Neural cell (in vitro differentiated cells): ENCODE results near the gene SOX18. TPM values are rescaled to one million over a fixed set of nuclear protein-coding genes. Genes with fewer than 3 reads are reported as not detected.

Experiments used
- H2AFZ ChIP-seq: fragments of 200-600, 300-800 bp; sonication (generic), shearing (Covaris generic); 2 replicates; pipeline ENCODE4 v1.6.0; 2014; ENCODE audit warnings: low read depth, mild to moderate bottlenecking, antibody characterized with exemption, low read length, moderate library complexity
- H3F3A ChIP-seq: fragments of 200-600 bp; shearing (Covaris generic); 2 replicates; pipeline ENCODE4 v1.6.1; 2016; ENCODE audit warnings: mild to moderate bottlenecking, moderate library complexity, mixed read lengths, antibody characterized with exemption, low read length; ENCODE audit not compliant: insufficient read depth, poor library complexity, severe bottlenecking
- H3K27ac ChIP-seq: fragments of 200-600, 300-800 bp; sonication (generic), shearing (Covaris generic); 2 replicates; pipeline ENCODE4 v1.5.1; 2014; ENCODE audit warnings: mild to moderate bottlenecking, low read length, moderate library complexity
- H3K27me3 ChIP-seq: fragments of 300-800, 200-600 bp; sonication (generic), shearing (Covaris generic); 2 replicates; pipeline ENCODE4 v1.6.0; 2014; ENCODE audit warnings: mild to moderate bottlenecking, low read depth, low read length, moderate library complexity; ENCODE audit not compliant: insufficient read depth
- H3K36me3 ChIP-seq: fragments of 300-800, 200-600 bp; sonication (generic), shearing (Covaris generic); 2 replicates; pipeline ENCODE4 v1.5.1; 2014; ENCODE audit warnings: mild to moderate bottlenecking, antibody characterized with exemption, low read length, moderate library complexity; ENCODE audit not compliant: insufficient read depth
- H3K4me2 ChIP-seq: fragments of 300-800, 200-600 bp; sonication (generic), shearing (Covaris generic); 2 replicates; pipeline ENCODE4 v1.6.0; 2014; ENCODE audit warnings: mild to moderate bottlenecking, low read length
- H3K4me3 ChIP-seq: fragments of 300-800, 200-600 bp; sonication (generic), shearing (Covaris generic); 2 replicates; pipeline ENCODE4 v1.5.1; 2014; ENCODE audit warnings: mild to moderate bottlenecking, low read length, moderate library complexity
- H3K79me2 ChIP-seq: fragments of 200-600 bp; shearing (Covaris generic); replicated peaks from 2 replicates; pipeline ENCODE4 v1.6.0; 2014; ENCODE audit warnings: mild to moderate bottlenecking, low read length, moderate library complexity; ENCODE audit not compliant: insufficient read depth
- H3K9ac ChIP-seq: fragments of 300-800, 200-600 bp; sonication (generic), shearing (Covaris generic); 2 replicates; pipeline ENCODE4 v1.6.1; 2016; ENCODE audit warnings: mild to moderate bottlenecking, low read length, mixed read lengths
- H3K9me2 ChIP-seq: fragments of 200-600 bp; shearing (Covaris generic); 2 replicates; pipeline ENCODE4 v1.6.1; 2016; ENCODE audit warnings: mild to moderate bottlenecking, low read length, mixed read lengths; ENCODE audit not compliant: insufficient read depth
- H3K9me3 ChIP-seq: fragments of 200-600, 300-800 bp; sonication (generic), shearing (Covaris generic); 2 replicates; pipeline ENCODE4 v1.6.1; 2016; ENCODE audit warnings: mild to moderate bottlenecking, mixed run types, low read length, moderate library complexity, mixed read lengths
- H4K20me1 ChIP-seq: fragments of 200-600 bp; shearing (Covaris generic); 2 replicates; pipeline ENCODE4 v1.6.1; 2016; ENCODE audit warnings: mild to moderate bottlenecking, mixed run types; ENCODE audit not compliant: insufficient read depth
- CTCF ChIP-seq: fragments of 450-650 bp; IDR thresholded peaks from 2 replicates; pipeline ENCODE4 v1.5.1; 2014; ENCODE audit warnings: antibody characterized with exemption, mild to moderate bottlenecking, moderate library complexity; ENCODE audit not compliant: poor library complexity, severe bottlenecking
- EP300 ChIP-seq: fragments of 450-650 bp; conservative IDR thresholded peaks from 2 replicates; pipeline ENCODE4 v1.6.1; 2014; ENCODE audit warnings: antibody characterized with exemption, mild to moderate bottlenecking, moderate library complexity; ENCODE audit not compliant: poor library complexity, severe bottlenecking
- EZH2 ChIP-seq: fragments of 200-600, 300-800 bp; shearing (Covaris generic), sonication (generic); IDR thresholded peaks from 2 replicates; pipeline ENCODE4 v1.6.1; 2014; ENCODE audit warnings: antibody characterized with exemption, low read length, borderline replicate concordance, mild to moderate bottlenecking; ENCODE audit not compliant: insufficient read depth, poor library complexity, severe bottlenecking
- MXI1 ChIP-seq: fragments of 450-650 bp; conservative IDR thresholded peaks from 2 replicates; pipeline ENCODE4 v1.6.1; 2014; ENCODE audit warnings: antibody characterized with exemption, mild to moderate bottlenecking; ENCODE audit not compliant: poor library complexity, severe bottlenecking
- POLR2AphosphoS5 ChIP-seq: IDR thresholded peaks from 2 replicates; pipeline ENCODE4 v1.6.1; 2012
- RAD21 ChIP-seq: fragments of 450-650 bp; conservative IDR thresholded peaks from 2 replicates; pipeline ENCODE4 v1.6.1; 2014; ENCODE audit warnings: antibody characterized with exemption, mild to moderate bottlenecking, moderate library complexity
- REST ChIP-seq: IDR thresholded peaks from 2 replicates; pipeline ENCODE4 v1.6.1; 2012; ENCODE audit warnings: borderline replicate concordance
- SMC3 ChIP-seq: fragments of 450-650 bp; conservative IDR thresholded peaks from 2 replicates; pipeline ENCODE4 v1.6.1; 2014; ENCODE audit warnings: antibody characterized with exemption, mild to moderate bottlenecking, moderate library complexity; ENCODE audit not compliant: poor library complexity
- TAF1 ChIP-seq: IDR thresholded peaks from 2 replicates; pipeline ENCODE4 v1.6.1; 2012; ENCODE audit warnings: low read depth
- polyA plus RNA-seq: library from polyadenylated mRNA; depleted of rRNA; stranded (reverse); fragments of >200 nt; gene quantifications from 2 replicates; pipeline ENCODE4 v1.2.3, GENCODE V29; 2014

Gene SOX18
- polyA plus RNA-seq, 1 donor from 2014 or later = 0.12 TPM

- no peaks in the 10 kb centered on the region for H3K79me2 ChIP-seq
- H3K27me3 ChIP-seq = peaks cover 66% of the 10 kb centered on the region
- TF ChIP-seq POLR2AphosphoS5 (no peak), MXI1 (no peak), EP300 (no peak), RAD21 (peak; percentile 78), TAF1 (no peak), SMC3 (peak; percentile 84), EZH2 (no peak), CTCF (peak; percentile 71), REST (no peak)
- H3F3A ChIP-seq = no peaks in the 10 kb centered on the region
- H3K27ac ChIP-seq = no peak overlapping the region
- H3K9me3 ChIP-seq = no peaks in the 10 kb centered on the region
- H3K4me2 ChIP-seq = no peak overlapping the region
- H2AFZ ChIP-seq = no peak overlapping the region
- H3K9ac ChIP-seq = peak overlapping the region; percentile 50
- peak overlapping the region; percentile 67 for H3K4me3 ChIP-seq
- H3K9me2 ChIP-seq = no peaks in the 10 kb centered on the region
- no peaks in the 10 kb centered on the region for H3K36me3 ChIP-seq
- no peaks in the 10 kb centered on the region for H4K20me1 ChIP-seq
Observed at GRCh38 chr20:64038565-64039292, 10.7 kb downstream of the SOX18 start.

- H3K79me2 ChIP-seq = no peaks in the 10 kb centered on the region
- no peaks in the 10 kb centered on the region for H3K36me3 ChIP-seq
- peaks cover 61% of the 10 kb centered on the region for H3K27me3 ChIP-seq
- peak overlapping the region; percentile 67 for H3K4me3 ChIP-seq
- TF ChIP-seq EP300 (no peak), POLR2AphosphoS5 (no peak), TAF1 (no peak), SMC3 (no peak), EZH2 (peak; percentile 73), MXI1 (no peak), REST (no peak), CTCF (no peak)
- H3K9ac ChIP-seq = no peak overlapping the region
- H2AFZ ChIP-seq = no peak overlapping the region
- no peaks in the 10 kb centered on the region for H3K9me3 ChIP-seq
- no peak overlapping the region for H3K4me2 ChIP-seq
- no peaks in the 10 kb centered on the region for H4K20me1 ChIP-seq
- no peaks in the 10 kb centered on the region for H3K9me2 ChIP-seq
- no peak overlapping the region for H3K27ac ChIP-seq
- no peaks in the 10 kb centered on the region for H3F3A ChIP-seq
Observed at GRCh38 chr20:64038224-64038564, 11.2 kb downstream of the SOX18 start.
